Thyroid gland (tissue), 4 donors: ENCODE results near the gene GGT5. TPM values are rescaled to one million over a fixed set of nuclear protein-coding genes. Genes with fewer than 3 reads are reported as not detected.
"Not testable (repeated sequence)": the region's sequence is repeated elsewhere in the genome, so short reads cannot be mapped to it uniquely, and the experiment has no call there.

Experiments
- DNase-seq, 2 donors: peaks; one replicate each; pipeline ENCODE4 v3.0.0-alpha.2; 2019
- H3K27ac ChIP-seq, 3 donors: fragments of 200-600 bp; sonication (generic); 1 replicate in 2 of 3; 2 replicates in 1 of 3; pipeline ENCODE4 v1.5.1; 2016 to 2019; ENCODE audit warnings: mild to moderate bottlenecking in 1 of 3, moderate library complexity in 1 of 3
- H3K27me3 ChIP-seq: fragments of 200-600 bp; sonication (generic); one replicate; pipeline ENCODE4 v1.5.1; 2019
- H3K36me3 ChIP-seq, 2 donors: fragments of 200-600 bp; sonication (generic); one replicate each; pipeline ENCODE4 v1.5.1; 2016 to 2019
- H3K4me1 ChIP-seq, 2 donors: fragments of 200-600 bp; sonication (generic); one replicate each; pipeline ENCODE4 v1.5.1; 2017 to 2019
- H3K4me3 ChIP-seq, 3 donors: fragments of 200-600 bp; sonication (generic); replicated peaks in 1 of 3; 1 replicate in 2 of 3; 2 replicates in 1 of 3; pipeline ENCODE4 v1.5.1; 2016; ENCODE audit warnings: mild to moderate bottlenecking in 1 of 3
- H3K9me3 ChIP-seq: fragments of 200-600 bp; sonication (generic); one replicate; pipeline ENCODE4 v1.5.1; 2017
- POLR2A ChIP-seq, 2 donors: fragments of 450-650 bp; IDR thresholded peaks; one replicate each; pipeline ENCODE4 v1.6.1; 2017; ENCODE audit warnings: antibody characterized with exemption in 2 of 2, mild to moderate bottlenecking in 2 of 2, moderate library complexity in 1 of 2
- WGBS, 2 donors: methylation state at CpG; one replicate each; pipeline ENCODE4 v1.1.5; 2017; 5-methylcytosine and 5-hydroxymethylcytosine counted together
- intact Hi-C: fragments of 100-400 bp; cut with DNase I; formaldehyde crosslinking; loops from one replicate; pipeline ENCODE4 v1.15.1; 2023
- total RNA-seq, 4 donors: library from RNA; depleted of rRNA; stranded (reverse); fragments of >200 nt; gene quantifications; one replicate each; pipeline ENCODE4 v1.2.3, GENCODE V29; 2016
- TF ChIP-seq, protein P1 (sequence below), 6 experiments: fragments of 200-600 bp in 3 of 6; fragments of 450-650 bp in 3 of 6; sonication (generic) in 3 of 6; IDR thresholded peaks; one replicate each; pipeline ENCODE4 v1.5.1; 2016 to 2019; ENCODE audit warnings: antibody characterized with exemption in 6 of 6, mild to moderate bottlenecking in 2 of 6, inconsistent platforms in 1 of 6, moderate library complexity in 1 of 6

GGT5 gene
- total RNA-seq, 4 donors from 2014 or later, result 59.0 to 99.3 (median 86.3) TPM

DNA sequence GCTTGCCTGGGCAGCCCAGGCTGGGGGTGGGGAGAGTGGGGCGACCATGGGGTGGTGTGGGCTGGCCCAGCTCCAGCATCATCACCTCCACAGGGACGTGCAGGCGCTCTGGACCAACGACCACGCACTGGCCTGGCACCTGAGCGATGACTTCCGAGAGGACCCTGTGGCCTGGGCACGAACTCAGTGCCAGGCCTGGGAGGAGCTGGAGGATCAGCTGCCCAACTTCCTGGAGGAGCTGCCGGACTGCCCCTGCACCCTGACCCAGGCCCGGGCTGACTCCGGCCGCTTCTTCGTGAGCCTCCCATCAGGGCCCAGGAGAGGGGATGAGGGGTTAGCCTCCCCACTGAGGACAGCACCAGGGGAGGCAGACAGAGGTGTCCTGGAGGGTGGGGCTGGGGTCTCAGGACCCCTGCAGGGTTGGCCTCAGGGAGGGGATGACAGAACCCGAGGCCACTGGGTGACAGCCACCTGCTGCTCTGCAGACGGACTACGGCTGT is 59.8 kb downstream of the GGT5 start:
- DNase-seq, result no peak
- H3K4me1 ChIP-seq, result peaks cover 27 to 35% of the 10 kb centered on the region in 2 donors
- intact Hi-C loops, result no loop called here

GRCh38 chr22:24184057-24184798 is 60.7 kb downstream of the GGT5 start:
- H3K9me3 ChIP-seq, result no peaks in the 10 kb centered on the region
- H3K4me3 ChIP-seq, result no peak overlapping the region
- no peaks in the 10 kb centered on the region for H3K36me3 ChIP-seq
- intact Hi-C loops, result no loop called here
- no peak for TF ChIP-seq POLR2A (IDR thresholded peaks at IDR 0.05)
- TF ChIP-seq, protein P1, sequence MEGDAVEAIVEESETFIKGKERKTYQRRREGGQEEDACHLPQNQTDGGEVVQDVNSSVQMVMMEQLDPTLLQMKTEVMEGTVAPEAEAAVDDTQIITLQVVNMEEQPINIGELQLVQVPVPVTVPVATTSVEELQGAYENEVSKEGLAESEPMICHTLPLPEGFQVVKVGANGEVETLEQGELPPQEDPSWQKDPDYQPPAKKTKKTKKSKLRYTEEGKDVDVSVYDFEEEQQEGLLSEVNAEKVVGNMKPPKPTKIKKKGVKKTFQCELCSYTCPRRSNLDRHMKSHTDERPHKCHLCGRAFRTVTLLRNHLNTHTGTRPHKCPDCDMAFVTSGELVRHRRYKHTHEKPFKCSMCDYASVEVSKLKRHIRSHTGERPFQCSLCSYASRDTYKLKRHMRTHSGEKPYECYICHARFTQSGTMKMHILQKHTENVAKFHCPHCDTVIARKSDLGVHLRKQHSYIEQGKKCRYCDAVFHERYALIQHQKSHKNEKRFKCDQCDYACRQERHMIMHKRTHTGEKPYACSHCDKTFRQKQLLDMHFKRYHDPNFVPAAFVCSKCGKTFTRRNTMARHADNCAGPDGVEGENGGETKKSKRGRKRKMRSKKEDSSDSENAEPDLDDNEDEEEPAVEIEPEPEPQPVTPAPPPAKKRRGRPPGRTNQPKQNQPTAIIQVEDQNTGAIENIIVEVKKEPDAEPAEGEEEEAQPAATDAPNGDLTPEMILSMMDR (IDR thresholded peaks at IDR 0.05), result no peak
- H3K4me1 ChIP-seq, result peaks cover 20 to 27% of the 10 kb centered on the region in 2 donors
- H3K27me3 ChIP-seq, result no peaks in the 10 kb centered on the region
- DNase-seq, result no peak
- 91 to 96% methylated on average over 14 to 16 of the region's 16 CpGs for WGBS, 2 donors
- H3K27ac ChIP-seq, result no peak overlapping the region

More for the DNA sequence above, 59.8 kb downstream of the GGT5 start:
- no peaks in the 10 kb centered on the region for H3K27me3 ChIP-seq
- H3K27ac ChIP-seq, result no peak overlapping the region
- H3K36me3 ChIP-seq, result no peaks in the 10 kb centered on the region
- WGBS, 2 donors, result 89 to 100% methylated on average over 1 to 7 of the region's 16 CpGs
- H3K4me3 ChIP-seq, result no peak overlapping the region
- no peaks in the 10 kb centered on the region for H3K9me3 ChIP-seq
- TF ChIP-seq, protein P1 (IDR thresholded peaks at IDR 0.05), result no peak
- TF ChIP-seq POLR2A (IDR thresholded peaks at IDR 0.05), result no peak

GRCh38 chr22:24183321-24184031 is 61.4 kb downstream of the GGT5 start:
- TF ChIP-seq, protein P1 (IDR thresholded peaks at IDR 0.05), result no peak
- no peak for TF ChIP-seq POLR2A (IDR thresholded peaks at IDR 0.05)
- Histone ChIP-seq H3K4me1 (peaks cover 13 to 19% of the 10 kb centered on the region in 2 donors), H3K27me3 (no peaks in the 10 kb centered on the region), H3K36me3 (peaks cover 0 to under 1% of the 10 kb centered on the region in 2 donors), H3K4me3 (no peak overlapping the region), H3K27ac (no peak overlapping the region), H3K9me3 (no peaks in the 10 kb centered on the region)
- WGBS, 2 donors, result 84 to 86% methylated on average over 11 to 18 of the region's 24 CpGs
- intact Hi-C loops, result no loop called here
- no peak for DNase-seq

GRCh38 chr22:24182900-24183246 is 62.0 kb downstream of the GGT5 start:
- H3K4me3 ChIP-seq, H3K36me3 ChIP-seq, H3K27me3 ChIP-seq, H3K27ac ChIP-seq, H3K9me3 ChIP-seq, intact Hi-C loops, DNase-seq: not testable (repeated sequence)
- 97 to 100% methylated on average over 1 to 6 of the region's 11 CpGs for WGBS, 2 donors
- peaks cover 13 to 19% of the 10 kb centered on the region in 2 donors for H3K4me1 ChIP-seq

DNA sequence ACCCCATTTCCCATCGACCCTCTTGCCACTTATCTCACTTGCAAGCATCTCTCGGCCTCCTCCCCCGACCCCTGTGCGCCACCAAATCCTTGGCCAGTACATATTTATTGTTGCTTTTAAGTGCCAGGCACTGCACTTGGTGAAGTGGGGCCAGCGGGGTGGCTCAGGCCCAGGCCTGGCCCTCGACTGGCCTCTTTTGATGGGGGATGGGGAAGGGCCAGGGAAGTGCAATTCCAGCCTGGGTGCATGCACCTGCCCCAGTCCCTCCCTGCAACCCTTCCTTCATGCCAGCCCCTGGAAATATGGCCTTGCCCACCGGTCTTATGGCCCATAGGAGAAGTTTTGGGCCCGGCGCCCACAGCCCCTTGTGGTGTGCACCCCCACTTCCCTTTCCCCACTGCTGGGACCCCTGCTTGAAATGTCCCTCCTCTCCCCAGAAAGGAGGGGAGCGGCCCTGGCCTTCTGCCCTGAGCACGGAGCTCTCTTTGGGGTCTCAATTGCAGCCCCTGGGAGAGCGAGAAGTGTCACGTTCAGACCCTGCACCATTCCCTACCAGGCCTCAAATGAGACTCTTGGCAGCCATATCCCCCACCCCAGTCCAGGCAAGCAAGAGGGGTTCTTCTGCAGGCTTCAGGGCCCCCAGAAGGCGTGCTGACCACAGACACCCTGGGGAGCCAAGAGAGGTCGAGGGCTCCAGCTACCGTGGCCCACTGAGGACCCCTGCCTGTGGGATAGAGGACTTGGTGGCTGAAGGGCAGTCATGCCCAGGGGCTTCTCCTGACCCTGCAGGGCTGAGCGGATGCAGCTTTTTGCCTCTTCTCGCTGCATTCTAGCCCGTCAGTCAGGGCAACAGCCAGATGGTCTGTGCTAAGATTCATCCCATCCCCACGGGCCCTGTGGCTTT is 62.6 kb downstream of the GGT5 start:
- DNase-seq, result peak; percentile 50 to 52
- Histone ChIP-seq H3K36me3 (peaks cover 3 to 12% of the 10 kb centered on the region in 2 donors), H3K27me3 (no peaks in the 10 kb centered on the region), H3K4me3 (no peak overlapping the region), H3K4me1 (peaks cover 13 to 19% of the 10 kb centered on the region in 2 donors), H3K9me3 (no peaks in the 10 kb centered on the region), H3K27ac (peak overlapping the region in 2 of 3 donors; percentile 40 to 58)
- 75 to 77% methylated on average over 16 to 18 of the region's 20 CpGs for WGBS, 2 donors
- intact Hi-C loops, result no loop called here
- TF ChIP-seq, protein P1 (IDR thresholded peaks at IDR 0.05), result no peak
- TF ChIP-seq POLR2A (IDR thresholded peaks at IDR 0.05), result no peak
